ENCODE data around the gene CTBP2. TPM values are rescaled to one million over a fixed set of nuclear protein-coding genes. Genes with fewer than 3 reads are reported as not detected.
"Not testable (repeated sequence)": the region's sequence is repeated elsewhere in the genome, so short reads cannot be mapped to it uniquely, and the experiment has no call there.

The CTBP2 gene
- total RNA-seq, 1 experiment from 2014 or later, result 67.8 TPM

- H3K4me1 ChIP-seq, result peaks cover 23% of the 10 kb centered on the region
- peaks cover 3% of the 10 kb centered on the region for H3K36me3 ChIP-seq
- DNase-seq, result no peak
- H3K27me3 ChIP-seq, result no peaks in the 10 kb centered on the region
- no peaks in the 10 kb centered on the region for H3K9me3 ChIP-seq (replicated peaks)
- H3K27ac ChIP-seq, result no peak overlapping the region
- H3K4me3 ChIP-seq, result no peak overlapping the region
These were observed 77.3 kb downstream of the CTBP2 start for GRCh38 chr10:125082881-125083575.

- not testable (repeated sequence) for H3K27ac ChIP-seq
- H3K4me1 ChIP-seq, result peaks cover 23% of the 10 kb centered on the region
These were observed 77.9 kb downstream of the CTBP2 start for GRCh38 chr10:125082471-125082870.

GRCh38 chr10:125081931-125082330, 78.4 kb downstream of the CTBP2 start:
- no peak for DNase-seq
- H3K9me3 ChIP-seq (replicated peaks), result no peaks in the 10 kb centered on the region
- H3K27me3 ChIP-seq, result no peaks in the 10 kb centered on the region
- H3K27ac ChIP-seq, result no peak overlapping the region
- H3K4me3 ChIP-seq, result no peak overlapping the region
- H3K4me1 ChIP-seq, result peaks cover 23% of the 10 kb centered on the region
- no peaks in the 10 kb centered on the region; the same call in 1 of the 2 replicates for H3K36me3 ChIP-seq

More at GRCh38 chr10:125082471-125082870, 77.9 kb downstream of the CTBP2 start:
- not testable (repeated sequence) for H3K9me3 ChIP-seq (replicated peaks); H3K27me3 ChIP-seq; H3K4me3 ChIP-seq; DNase-seq; H3K36me3 ChIP-seq

DNA sequence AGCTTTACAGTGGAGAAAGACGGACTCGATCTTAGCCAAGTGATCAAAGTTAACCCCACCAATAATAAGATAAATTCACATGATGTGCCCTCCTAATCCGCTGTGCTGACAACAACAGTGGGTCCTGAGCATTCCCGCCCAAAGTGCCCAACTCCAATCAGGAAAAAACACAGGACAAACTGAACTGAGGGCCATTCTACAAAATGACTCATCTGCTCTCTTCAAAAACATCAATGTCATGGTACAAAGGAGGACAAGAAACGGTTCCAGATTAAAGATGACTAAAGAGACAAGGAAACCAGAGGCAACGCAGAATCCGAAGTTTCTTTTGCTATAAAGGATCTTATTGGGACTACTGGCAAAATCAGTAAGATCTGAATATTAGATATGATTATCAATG, 79.4 kb downstream of the CTBP2 start:
- Histone ChIP-seq H3K9me3 (replicated peaks) (no peaks in the 10 kb centered on the region), H3K4me3 (no peak overlapping the region), H3K4me1 (peaks cover 20% of the 10 kb centered on the region), H3K27me3 (no peaks in the 10 kb centered on the region), H3K27ac (no peak overlapping the region), H3K36me3 (no peaks in the 10 kb centered on the region; the same call in 1 of the 2 replicates)
- DNase-seq, result no peak

DNA sequence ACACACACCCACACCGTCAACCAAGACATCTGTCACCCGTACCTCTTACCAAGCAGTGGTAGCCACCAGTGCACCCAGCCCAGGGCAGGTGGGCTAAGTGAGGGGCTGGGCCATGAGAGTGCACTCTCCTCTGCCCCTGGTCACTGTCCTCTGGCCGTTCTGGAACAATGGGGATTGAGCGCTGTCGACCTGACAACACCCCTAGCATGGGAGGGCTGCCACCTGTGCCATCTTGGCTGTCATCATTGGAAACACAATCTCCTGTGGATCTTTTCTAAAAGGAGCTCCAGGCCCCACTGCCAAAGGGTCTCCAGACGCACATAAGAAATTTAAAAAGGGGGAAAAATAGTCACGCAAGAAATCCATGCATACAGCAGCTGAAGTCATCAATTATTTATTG, 80.1 kb downstream of the CTBP2 start:
- Histone ChIP-seq H3K36me3 (no peaks in the 10 kb centered on the region; the same call in 1 of the 2 replicates), H3K27me3 (no peaks in the 10 kb centered on the region), H3K4me1 (peaks cover 13% of the 10 kb centered on the region; the same call in 1 of the 2 replicates), H3K27ac (no peak overlapping the region), H3K4me3 (no peak overlapping the region), H3K9me3 (replicated peaks) (no peaks in the 10 kb centered on the region)
- DNase-seq, result no peak

DNA sequence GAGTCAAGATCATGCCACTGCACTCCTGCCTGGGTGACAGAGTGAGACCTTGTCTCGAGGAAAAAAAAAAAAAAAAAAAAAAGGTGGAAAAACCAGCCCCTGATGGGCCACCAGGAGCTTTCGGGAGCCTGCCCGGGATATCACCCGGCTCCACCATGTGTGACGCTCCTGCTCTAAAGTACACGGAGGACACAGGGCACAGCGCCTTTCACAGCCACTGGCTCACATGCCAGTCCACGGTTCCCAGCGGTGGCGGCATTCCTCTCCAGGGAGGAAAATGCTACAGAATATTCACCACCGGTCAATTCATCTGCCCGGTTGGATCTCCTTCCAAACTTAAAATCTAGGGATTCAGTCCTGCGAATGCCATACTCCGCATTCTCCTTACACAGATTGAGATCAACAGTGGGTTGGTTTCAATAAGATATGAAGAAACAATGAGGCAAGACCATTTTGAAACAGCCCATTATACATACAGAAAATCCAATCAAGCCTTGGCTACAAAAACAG, 81.2 kb downstream of the CTBP2 start:
- Histone ChIP-seq H3K4me1 (peaks cover 2% of the 10 kb centered on the region; the same call in 1 of the 2 replicates), H3K9me3 (replicated peaks) (no peaks in the 10 kb centered on the region), H3K27ac (no peak overlapping the region), H3K4me3 (no peak overlapping the region), H3K36me3 (peaks cover 3% of the 10 kb centered on the region; the same call in 1 of the 2 replicates), H3K27me3 (no peaks in the 10 kb centered on the region)
- no peak for DNase-seq

- H3K4me3 ChIP-seq, result no peak overlapping the region
- H3K27ac ChIP-seq, result no peak overlapping the region
- H3K36me3 ChIP-seq, result peaks cover 12% of the 10 kb centered on the region; the same call in 1 of the 2 replicates
- no peaks in the 10 kb centered on the region for H3K9me3 ChIP-seq (replicated peaks)
- no peaks in the 10 kb centered on the region for H3K4me1 ChIP-seq
- no peak for DNase-seq
- no peaks in the 10 kb centered on the region for H3K27me3 ChIP-seq
These were observed 83.3 kb downstream of the CTBP2 start for GRCh38 chr10:125076891-125077541.

DNA sequence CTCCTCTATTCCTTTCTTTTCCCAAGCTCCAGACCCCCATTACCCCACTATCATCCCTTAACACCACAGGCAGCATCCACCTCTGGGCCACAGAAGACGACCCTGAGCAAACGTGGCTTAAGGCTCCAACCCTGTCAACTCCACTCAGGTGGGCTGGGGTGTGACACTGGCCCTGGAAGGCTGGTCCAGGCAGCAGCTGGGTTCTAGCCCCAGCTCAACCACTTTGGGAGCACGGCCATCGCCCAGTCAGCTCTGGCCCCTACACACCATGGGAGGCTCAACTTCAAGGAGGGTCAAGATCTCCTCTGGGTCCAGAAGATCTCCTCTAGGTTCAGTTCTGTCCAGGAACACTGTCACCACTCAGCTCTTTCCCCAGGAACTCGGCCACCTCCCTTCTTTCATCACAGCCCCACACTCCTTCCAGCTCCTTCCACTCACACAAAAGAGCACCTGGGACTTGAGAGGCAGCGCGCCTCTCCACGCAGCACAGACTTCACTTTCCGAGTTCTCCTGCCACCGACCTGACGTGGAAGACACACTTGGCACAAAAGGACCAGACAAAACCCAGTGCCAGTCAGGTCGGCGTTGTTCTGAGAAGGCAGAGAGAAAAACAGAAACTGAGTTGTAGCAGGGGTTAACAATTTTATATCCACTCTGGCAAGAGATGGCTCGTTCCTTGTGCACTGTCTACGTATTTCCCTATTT, 84.1 kb downstream of the CTBP2 start:
- peaks cover 12% of the 10 kb centered on the region; the same call in 1 of the 2 replicates for H3K36me3 ChIP-seq
- H3K27ac ChIP-seq, result no peak overlapping the region
- no peak overlapping the region for H3K4me3 ChIP-seq
- DNase-seq, result no peak
- no peaks in the 10 kb centered on the region for H3K9me3 ChIP-seq (replicated peaks)
- no peaks in the 10 kb centered on the region for H3K27me3 ChIP-seq
- no peaks in the 10 kb centered on the region for H3K4me1 ChIP-seq

DNA sequence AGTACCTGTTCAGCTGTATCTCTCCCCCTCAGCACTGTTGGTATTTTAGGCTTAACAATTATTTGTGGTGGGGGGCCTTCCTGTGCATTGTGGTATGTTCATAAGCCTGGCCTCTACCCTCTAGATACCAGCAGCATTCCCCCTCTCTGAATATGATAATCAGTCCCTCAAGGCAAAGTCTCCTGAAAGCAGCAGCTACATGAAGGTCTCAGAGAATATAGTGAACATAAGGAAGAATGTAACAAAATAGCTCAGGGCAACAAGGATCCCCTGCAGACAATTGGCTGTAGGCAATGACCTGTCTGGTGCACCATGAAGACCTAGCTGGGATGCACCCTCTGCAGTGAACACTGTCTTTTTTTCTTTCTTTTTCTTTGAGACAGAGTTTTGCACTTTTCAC, 86.4 kb downstream of the CTBP2 start:
- H3K9me3 ChIP-seq (replicated peaks), result no peaks in the 10 kb centered on the region
- no peak overlapping the region for H3K27ac ChIP-seq
- H3K4me3 ChIP-seq, result no peak overlapping the region
- peaks cover 12% of the 10 kb centered on the region; the same call in 1 of the 2 replicates for H3K36me3 ChIP-seq
- no peaks in the 10 kb centered on the region for H3K27me3 ChIP-seq
- H3K4me1 ChIP-seq, result no peaks in the 10 kb centered on the region
- no peak for DNase-seq

DNA sequence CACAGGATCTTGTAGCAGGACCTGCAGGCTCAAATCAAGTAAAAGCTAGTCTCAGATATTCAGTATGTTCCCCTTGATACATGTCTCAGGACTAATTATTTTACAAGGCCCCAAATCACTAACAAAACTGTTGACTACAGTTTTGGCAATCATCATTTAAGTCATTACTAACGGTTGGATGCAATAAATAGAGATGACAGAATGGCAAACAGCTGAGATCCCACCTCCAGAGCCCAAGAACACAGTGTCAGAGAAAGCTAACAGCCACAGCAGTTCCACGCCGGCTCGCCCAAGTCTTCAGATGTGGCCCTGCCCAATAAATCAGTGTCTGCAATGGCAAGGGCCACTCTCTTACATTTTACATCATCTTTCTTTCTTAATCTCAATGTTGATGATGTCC, 87.6 kb downstream of the CTBP2 start:
- Histone ChIP-seq H3K9me3 (replicated peaks) (no peaks in the 10 kb centered on the region), H3K36me3 (peaks cover 12% of the 10 kb centered on the region; the same call in 1 of the 2 replicates), H3K4me3 (no peak overlapping the region), H3K4me1 (no peaks in the 10 kb centered on the region), H3K27me3 (no peaks in the 10 kb centered on the region), H3K27ac (no peak overlapping the region)
- no peak for DNase-seq

GRCh38 chr10:125071008-125071407, 89.4 kb downstream of the CTBP2 start:
- H3K4me3 ChIP-seq, result no peak overlapping the region
- H3K9me3 ChIP-seq (replicated peaks), result no peaks in the 10 kb centered on the region
- H3K4me1 ChIP-seq, result no peaks in the 10 kb centered on the region
- no peak for DNase-seq
- no peak overlapping the region for H3K27ac ChIP-seq
- no peaks in the 10 kb centered on the region for H3K27me3 ChIP-seq
- H3K36me3 ChIP-seq, result peaks cover 12% of the 10 kb centered on the region; the same call in 1 of the 2 replicates

GRCh38 chr10:125068406-125068805, 92.0 kb downstream of the CTBP2 start:
- Histone ChIP-seq H3K27me3 (no peaks in the 10 kb centered on the region), H3K4me3 (no peak overlapping the region), H3K9me3 (replicated peaks) (no peaks in the 10 kb centered on the region), H3K36me3 (peaks cover 6% of the 10 kb centered on the region; the same call in 1 of the 2 replicates), H3K27ac (no peak overlapping the region), H3K4me1 (no peaks in the 10 kb centered on the region)
- DNase-seq, result no peak

DNA sequence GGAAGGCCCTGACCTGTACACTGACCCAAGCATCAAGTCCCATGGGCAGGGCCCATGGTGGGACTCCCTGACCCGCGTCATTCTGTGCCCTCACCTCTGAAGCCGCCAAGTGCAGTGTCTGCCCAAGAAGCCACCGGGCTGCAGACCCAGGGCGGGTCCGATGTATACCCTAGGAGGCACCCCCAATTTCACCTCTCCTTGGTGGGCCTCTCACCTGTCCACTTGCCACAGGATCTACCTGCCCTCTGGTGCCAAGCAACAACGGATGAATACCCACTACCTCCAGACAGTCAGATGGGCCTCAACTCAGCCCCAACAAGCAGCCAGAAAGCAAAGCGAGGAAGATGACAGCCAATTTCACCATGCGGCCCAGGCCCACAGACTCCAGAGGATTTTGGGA, 92.6 kb downstream of the CTBP2 start:
- Histone ChIP-seq H3K4me1 (no peaks in the 10 kb centered on the region), H3K9me3 (replicated peaks) (no peaks in the 10 kb centered on the region), H3K4me3 (no peak overlapping the region), H3K27me3 (no peaks in the 10 kb centered on the region), H3K27ac (no peak overlapping the region), H3K36me3 (no peaks in the 10 kb centered on the region; the same call in 1 of the 2 replicates)
- no peak for DNase-seq

GRCh38 chr10:125066764-125067450, 93.5 kb downstream of the CTBP2 start:
- Histone ChIP-seq H3K9me3 (replicated peaks) (no peaks in the 10 kb centered on the region), H3K27ac (no peak overlapping the region), H3K4me3 (no peak overlapping the region), H3K4me1 (no peaks in the 10 kb centered on the region), H3K36me3 (no peaks in the 10 kb centered on the region), H3K27me3 (no peaks in the 10 kb centered on the region)
- DNase-seq, result no peak

All from SJCRH30 (cell line).